GM12878 (cell line): ENCODE results near the gene ROCK2. TPM values are rescaled to one million over a fixed set of nuclear protein-coding genes. Genes with fewer than 3 reads are reported as not detected.

Experiments
- ATAC-seq: fragments of 200-7000 bp; cut with Tn5 transposase; 3 replicates; pipeline ENCODE4 v1.9.1; 2020; ENCODE audit warnings: mild to moderate bottlenecking, moderate library complexity
- BruUV-seq: library from RNA; stranded (reverse); fragments of 400-500 nt; replicated peaks from 2 replicates; lab custom pipeline; 2021; lab: Mats Ljungman, UMichigan
- CTCF ChIA-PET: fragments of 300-600 bp; sonication (Branson Sonifier 250); formaldehyde crosslinking; extraction: SDS; loops from one replicate; lab custom pipeline; 2021; ENCODE audit warnings: inconsistent platforms; lab: Yijun Ruan, JAX
- POLR2A ChIA-PET: fragments of 350-600 bp; formaldehyde crosslinking; extraction: SDS; loops from one replicate; lab custom pipeline; 2021; ENCODE audit warnings: inconsistent platforms; lab: Charles Lee
- RAD21 ChIA-PET: fragments of 300-600 bp; sonication (Branson Sonifier 250); formaldehyde crosslinking; loops from one replicate; lab custom pipeline; 2023; ENCODE audit warnings: antibody characterized with exemption; ENCODE audit not compliant: unreplicated experiment; lab: Charles Lee
- SMC1A ChIA-PET: fragments of 300-600 bp; sonication (Branson Sonifier 250); formaldehyde crosslinking; loops from one replicate; lab custom pipeline; 2023; ENCODE audit not compliant: unreplicated experiment, uncharacterized antibody; lab: Charles Lee
- DNase-seq: peaks from one replicate; pipeline ENCODE4 v3.0.0-alpha.2; 2011; ENCODE audit warnings: low read depth, low spot score
- FAIRE-seq: peaks from 3 replicates; lab custom pipeline; 2011; peaks lifted over from hg19 to GRCh38; lab: Jason Lieb, UNC
- H2AFZ ChIP-seq: 2 replicates; pipeline ENCODE4 v1.6.0; 2011; ENCODE audit warnings: low read depth, low read length, control low read depth; ENCODE audit not compliant: control insufficient read depth
- H3K27ac ChIP-seq: 2 replicates; pipeline ENCODE4 v1.5.1; 2011; ENCODE audit warnings: control low read depth; ENCODE audit not compliant: control insufficient read depth, insufficient read depth
- H3K27me3 ChIP-seq, 2 experiments: replicated peaks in 1 of 2; 2 replicates each; pipeline versions ENCODE4 v1.6.0 to v1.6.1; 2011; ENCODE audit warnings: low read length in 1 of 2; ENCODE audit not compliant: control insufficient read depth in 2 of 2, insufficient read depth in 2 of 2
- H3K36me3 ChIP-seq, 2 experiments: 2 replicates each; pipeline ENCODE4 v1.5.1; 2011; ENCODE audit warnings: low read length in 1 of 2; ENCODE audit not compliant: control insufficient read depth in 2 of 2, insufficient read depth in 2 of 2
- H3K4me1 ChIP-seq: 2 replicates; pipeline ENCODE4 v1.6.1; 2011; ENCODE audit warnings: mild to moderate bottlenecking, low read length, moderate library complexity, mixed read lengths; ENCODE audit not compliant: control insufficient read depth, insufficient read depth
- H3K4me2 ChIP-seq: 2 replicates; pipeline ENCODE4 v1.6.0; 2011; ENCODE audit warnings: control low read depth; ENCODE audit not compliant: control insufficient read depth, insufficient read depth
- H3K4me3 ChIP-seq: fragments of 200-600 bp; sonication (generic); 2 replicates; pipeline ENCODE4 v1.5.1; 2016
- H3K79me2 ChIP-seq: 2 replicates; pipeline ENCODE4 v1.6.0; 2011; ENCODE audit warnings: low read length; ENCODE audit not compliant: control insufficient read depth, insufficient read depth
- H3K9ac ChIP-seq: 2 replicates; pipeline ENCODE4 v1.8.0; 2011; ENCODE audit warnings: low read length, control low read depth, mixed read lengths; ENCODE audit not compliant: control insufficient read depth, insufficient read depth
- H3K9me3 ChIP-seq: replicated peaks from 3 replicates; pipeline ENCODE4 v1.5.1; 2011; ENCODE audit warnings: mild to moderate bottlenecking, low read length; ENCODE audit not compliant: control insufficient read depth, insufficient read depth
- H4K20me1 ChIP-seq: 2 replicates; pipeline ENCODE4 v1.6.0; 2011; ENCODE audit not compliant: control insufficient read depth, insufficient read depth
- RCOR1 ChIP-seq: conservative IDR thresholded peaks from 2 replicates; pipeline ENCODE4 v1.6.1; 2012; ENCODE audit warnings: low read depth, low read length, improper control_type of control experiment
- TAF1 ChIP-seq: IDR thresholded peaks from 2 replicates; pipeline ENCODE4 v1.6.1; 2011; ENCODE audit warnings: mild to moderate bottlenecking, low read depth, low read length, borderline replicate concordance
- TCF7 ChIP-seq: IDR thresholded peaks from 2 replicates; pipeline ENCODE4 v1.6.1; 2014; ENCODE audit warnings: antibody characterized with exemption, borderline replicate concordance
- ZNF207 ChIP-seq: fragments of 450-650 bp; IDR thresholded peaks from 2 replicates; pipeline ENCODE4 v1.6.1; 2014; ENCODE audit warnings: antibody characterized with exemption, mild to moderate bottlenecking, borderline replicate concordance
- ZNF217 ChIP-seq: fragments of 450-650 bp; IDR thresholded peaks from 2 replicates; pipeline ENCODE4 v1.6.1; 2017; ENCODE audit warnings: antibody characterized with exemption, mild to moderate bottlenecking
- WGBS: methylation state at CpG from one replicate; pipeline ENCODE4 v1.1.6; 2016; ENCODE audit warnings: low lambda C conversion rate; ENCODE audit not compliant: insufficient replicate concordance, insufficient coverage; ENCODE audit errors: missing lambda C conversion rate; 5-methylcytosine and 5-hydroxymethylcytosine counted together
- in situ Hi-C: fragments of 300-500 bp; cut with MboI; formaldehyde crosslinking; loops from 9 replicates; pipeline ENCODE4 v1.14.3; 2018; ENCODE audit warnings: mixed read lengths
- intact Hi-C: fragments of 100-400 bp; cut with micrococcal nuclease; formaldehyde crosslinking; loops from one replicate; pipeline ENCODE4 v1.14.2; 2022; ENCODE audit not compliant: unreplicated experiment
- polyA plus RNA-seq, 11 experiments: library from polyadenylated mRNA; depleted of rRNA in 4 of 11; unstranded in 6 of 11; stranded (reverse) in 5 of 11; fragments of >200 nt; fragmentation: Nextera tagmentation in 4 of 11; fragmentation: Illumina TruSeq in 1 of 11; extraction: Ambion mirVana in 4 of 11; extraction: Trizol in 1 of 11; gene quantifications; 1 replicate in 1 of 11; 2 replicates in 10 of 11; pipeline versions ENCODE4 v1.2.1 to v1.2.3, GENCODE V29; 2011 to 2016; ENCODE audit warnings: inconsistent platforms in 2 of 11, missing spikeins in 2 of 11, low read depth in 1 of 11
- total RNA-seq, 4 experiments: library from RNA; depleted of rRNA in 3 of 4; stranded (reverse); fragments of >200 nt in 3 of 4; fragmentation: Illumina TruSeq in 1 of 4; extraction: Trizol in 1 of 4; gene quantifications; 2 replicates each; pipeline versions ENCODE4 v1.2.1 to v1.2.3, GENCODE V29; 2013 to 2021
- TF ChIP-seq, protein P1 (sequence below): fragments of 450-650 bp; IDR thresholded peaks from 2 replicates; pipeline ENCODE4 v1.6.1; 2017; ENCODE audit warnings: mild to moderate bottlenecking, moderate library complexity
- TF ChIP-seq, protein P2 (sequence below): fragments of 450-650 bp; IDR thresholded peaks from 2 replicates; pipeline ENCODE4 v1.6.1; 2017; ENCODE audit warnings: low read depth, mild to moderate bottlenecking, moderate library complexity
- TF ChIP-seq, protein P3 (sequence below): fragments of 150-350 bp; IDR thresholded peaks from 2 replicates; pipeline ENCODE4 v1.6.1; 2016; ENCODE audit warnings: low read depth, low read length

The ROCK2 gene
- total and polyA plus RNA-seq, 10 of the 15 experiments (the other 5 are each of a cell fraction or from before 2014, with no cell fraction given): 4.6 to 22.1 (median 8.3) TPM

DNA sequence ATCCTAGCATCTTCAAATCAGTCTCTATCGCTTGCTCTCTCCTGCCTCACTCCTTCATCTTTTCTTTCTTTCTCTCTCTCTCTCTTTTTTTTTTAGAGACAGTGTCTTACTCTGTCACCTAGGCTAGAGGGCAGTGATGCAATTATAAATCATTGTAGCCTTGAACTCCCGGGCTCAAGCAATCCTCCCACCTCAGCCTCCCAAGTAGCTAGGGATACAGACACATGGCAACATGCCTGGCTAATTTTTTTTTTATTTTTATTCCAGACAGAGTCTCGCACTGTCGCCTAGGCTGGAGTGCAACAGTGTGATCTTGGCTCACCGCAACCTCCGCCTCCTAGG, 199.7 kb downstream of the ROCK2 start:
- no peak for FAIRE-seq
- Histone ChIP-seq H3K36me3 (no peaks in the 10 kb centered on the region), H3K4me2 (no peak overlapping the region), H3K9ac (no peak overlapping the region), H3K4me3 (no peak overlapping the region), H2AFZ (no peak overlapping the region), H3K27ac (no peak overlapping the region), H3K27me3 (peaks cover 0 to 3% of the 10 kb centered on the region in 2 experiments; a peak in 1 of 4 replicates), H3K9me3 (no peaks in the 10 kb centered on the region; the same call in 2 of the 3 replicates), H3K4me1 (no peaks in the 10 kb centered on the region), H4K20me1 (no peaks in the 10 kb centered on the region), H3K79me2 (no peaks in the 10 kb centered on the region)
- 61% methylated on average over 6 of the region's 6 CpGs for WGBS
- no TSS peak for BruUV-seq
- SMC1A ChIA-PET: no interaction called here
- RAD21 ChIA-PET: interaction anchor here (1.0 to 1.4 kb wide), 2 partner anchors 11 to 12 kb away, joined by 3 to 5 read pairs; a partner anchor contains a TSS
- no peak for TF ChIP-seq ZNF207
- no peak for TF ChIP-seq RCOR1
- TF ChIP-seq, protein P1, sequence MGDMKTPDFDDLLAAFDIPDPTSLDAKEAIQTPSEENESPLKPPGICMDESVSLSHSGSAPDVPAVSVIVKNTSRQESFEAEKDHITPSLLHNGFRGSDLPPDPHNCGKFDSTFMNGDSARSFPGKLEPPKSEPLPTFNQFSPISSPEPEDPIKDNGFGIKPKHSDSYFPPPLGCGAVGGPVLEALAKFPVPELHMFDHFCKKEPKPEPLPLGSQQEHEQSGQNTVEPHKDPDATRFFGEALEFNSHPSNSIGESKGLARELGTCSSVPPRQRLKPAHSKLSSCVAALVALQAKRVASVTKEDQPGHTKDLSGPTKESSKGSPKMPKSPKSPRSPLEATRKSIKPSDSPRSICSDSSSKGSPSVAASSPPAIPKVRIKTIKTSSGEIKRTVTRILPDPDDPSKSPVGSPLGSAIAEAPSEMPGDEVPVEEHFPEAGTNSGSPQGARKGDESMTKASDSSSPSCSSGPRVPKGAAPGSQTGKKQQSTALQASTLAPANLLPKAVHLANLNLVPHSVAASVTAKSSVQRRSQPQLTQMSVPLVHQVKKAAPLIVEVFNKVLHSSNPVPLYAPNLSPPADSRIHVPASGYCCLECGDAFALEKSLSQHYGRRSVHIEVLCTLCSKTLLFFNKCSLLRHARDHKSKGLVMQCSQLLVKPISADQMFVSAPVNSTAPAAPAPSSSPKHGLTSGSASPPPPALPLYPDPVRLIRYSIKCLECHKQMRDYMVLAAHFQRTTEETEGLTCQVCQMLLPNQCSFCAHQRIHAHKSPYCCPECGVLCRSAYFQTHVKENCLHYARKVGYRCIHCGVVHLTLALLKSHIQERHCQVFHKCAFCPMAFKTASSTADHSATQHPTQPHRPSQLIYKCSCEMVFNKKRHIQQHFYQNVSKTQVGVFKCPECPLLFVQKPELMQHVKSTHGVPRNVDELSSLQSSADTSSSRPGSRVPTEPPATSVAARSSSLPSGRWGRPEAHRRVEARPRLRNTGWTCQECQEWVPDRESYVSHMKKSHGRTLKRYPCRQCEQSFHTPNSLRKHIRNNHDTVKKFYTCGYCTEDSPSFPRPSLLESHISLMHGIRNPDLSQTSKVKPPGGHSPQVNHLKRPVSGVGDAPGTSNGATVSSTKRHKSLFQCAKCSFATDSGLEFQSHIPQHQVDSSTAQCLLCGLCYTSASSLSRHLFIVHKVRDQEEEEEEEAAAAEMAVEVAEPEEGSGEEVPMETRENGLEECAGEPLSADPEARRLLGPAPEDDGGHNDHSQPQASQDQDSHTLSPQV: no peak
- TF ChIP-seq ZNF217: no peak
- TF ChIP-seq, protein P2, sequence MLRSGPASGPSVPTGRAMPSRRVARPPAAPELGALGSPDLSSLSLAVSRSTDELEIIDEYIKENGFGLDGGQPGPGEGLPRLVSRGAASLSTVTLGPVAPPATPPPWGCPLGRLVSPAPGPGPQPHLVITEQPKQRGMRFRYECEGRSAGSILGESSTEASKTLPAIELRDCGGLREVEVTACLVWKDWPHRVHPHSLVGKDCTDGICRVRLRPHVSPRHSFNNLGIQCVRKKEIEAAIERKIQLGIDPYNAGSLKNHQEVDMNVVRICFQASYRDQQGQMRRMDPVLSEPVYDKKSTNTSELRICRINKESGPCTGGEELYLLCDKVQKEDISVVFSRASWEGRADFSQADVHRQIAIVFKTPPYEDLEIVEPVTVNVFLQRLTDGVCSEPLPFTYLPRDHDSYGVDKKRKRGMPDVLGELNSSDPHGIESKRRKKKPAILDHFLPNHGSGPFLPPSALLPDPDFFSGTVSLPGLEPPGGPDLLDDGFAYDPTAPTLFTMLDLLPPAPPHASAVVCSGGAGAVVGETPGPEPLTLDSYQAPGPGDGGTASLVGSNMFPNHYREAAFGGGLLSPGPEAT: no peak
- TF ChIP-seq TCF7: no peak
- TF ChIP-seq TAF1: no peak
- TF ChIP-seq, protein P3, sequence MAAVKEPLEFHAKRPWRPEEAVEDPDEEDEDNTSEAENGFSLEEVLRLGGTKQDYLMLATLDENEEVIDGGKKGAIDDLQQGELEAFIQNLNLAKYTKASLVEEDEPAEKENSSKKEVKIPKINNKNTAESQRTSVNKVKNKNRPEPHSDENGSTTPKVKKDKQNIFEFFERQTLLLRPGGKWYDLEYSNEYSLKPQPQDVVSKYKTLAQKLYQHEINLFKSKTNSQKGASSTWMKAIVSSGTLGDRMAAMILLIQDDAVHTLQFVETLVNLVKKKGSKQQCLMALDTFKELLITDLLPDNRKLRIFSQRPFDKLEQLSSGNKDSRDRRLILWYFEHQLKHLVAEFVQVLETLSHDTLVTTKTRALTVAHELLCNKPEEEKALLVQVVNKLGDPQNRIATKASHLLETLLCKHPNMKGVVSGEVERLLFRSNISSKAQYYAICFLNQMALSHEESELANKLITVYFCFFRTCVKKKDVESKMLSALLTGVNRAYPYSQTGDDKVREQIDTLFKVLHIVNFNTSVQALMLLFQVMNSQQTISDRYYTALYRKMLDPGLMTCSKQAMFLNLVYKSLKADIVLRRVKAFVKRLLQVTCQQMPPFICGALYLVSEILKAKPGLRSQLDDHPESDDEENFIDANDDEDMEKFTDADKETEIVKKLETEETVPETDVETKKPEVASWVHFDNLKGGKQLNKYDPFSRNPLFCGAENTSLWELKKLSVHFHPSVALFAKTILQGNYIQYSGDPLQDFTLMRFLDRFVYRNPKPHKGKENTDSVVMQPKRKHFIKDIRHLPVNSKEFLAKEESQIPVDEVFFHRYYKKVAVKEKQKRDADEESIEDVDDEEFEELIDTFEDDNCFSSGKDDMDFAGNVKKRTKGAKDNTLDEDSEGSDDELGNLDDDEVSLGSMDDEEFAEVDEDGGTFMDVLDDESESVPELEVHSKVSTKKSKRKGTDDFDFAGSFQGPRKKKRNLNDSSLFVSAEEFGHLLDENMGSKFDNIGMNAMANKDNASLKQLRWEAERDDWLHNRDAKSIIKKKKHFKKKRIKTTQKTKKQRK: no peak
- intact Hi-C loops (no loop called here), in situ Hi-C loops (no loop called here)
- POLR2A ChIA-PET: no interaction called here
- ATAC-seq: no peak
- CTCF ChIA-PET: interaction anchor here (0.7 to 1.0 kb wide), 2 partner anchors 31 to 567 kb away, joined by 3 to 4 read pairs; no protein-coding TSS in a partner anchor
- DNase-seq: no peak
